ENCODE results near the gene LAMA4. TPM values are rescaled to one million over a fixed set of nuclear protein-coding genes. Genes with fewer than 3 reads are reported as not detected.
A peak's percentile ranks its signal among the peaks of the same experiment; 100 is the strongest.

Gene LAMA4
- total RNA-seq, 1 experiment from 2014 or later, result 9.4 TPM

GRCh38 chr6:112227992-112228391, 26.4 kb downstream of the LAMA4 start:
- no peaks in the 10 kb centered on the region for H4K20me1 ChIP-seq (ENCODE audit: low read length)
- no peaks in the 10 kb centered on the region for H3K36me3 ChIP-seq (ENCODE audit: low read depth, low read length)
- H3K4me2 ChIP-seq (ENCODE audit: low read length), result peak overlapping the region; percentile 21; the same call in 1 of the 2 replicates
- H3K9me3 ChIP-seq (ENCODE audit: low read length), result no peaks in the 10 kb centered on the region
- no peaks in the 10 kb centered on the region for H3K79me2 ChIP-seq (ENCODE audit: low read length)
- TF ChIP-seq, protein P1, sequence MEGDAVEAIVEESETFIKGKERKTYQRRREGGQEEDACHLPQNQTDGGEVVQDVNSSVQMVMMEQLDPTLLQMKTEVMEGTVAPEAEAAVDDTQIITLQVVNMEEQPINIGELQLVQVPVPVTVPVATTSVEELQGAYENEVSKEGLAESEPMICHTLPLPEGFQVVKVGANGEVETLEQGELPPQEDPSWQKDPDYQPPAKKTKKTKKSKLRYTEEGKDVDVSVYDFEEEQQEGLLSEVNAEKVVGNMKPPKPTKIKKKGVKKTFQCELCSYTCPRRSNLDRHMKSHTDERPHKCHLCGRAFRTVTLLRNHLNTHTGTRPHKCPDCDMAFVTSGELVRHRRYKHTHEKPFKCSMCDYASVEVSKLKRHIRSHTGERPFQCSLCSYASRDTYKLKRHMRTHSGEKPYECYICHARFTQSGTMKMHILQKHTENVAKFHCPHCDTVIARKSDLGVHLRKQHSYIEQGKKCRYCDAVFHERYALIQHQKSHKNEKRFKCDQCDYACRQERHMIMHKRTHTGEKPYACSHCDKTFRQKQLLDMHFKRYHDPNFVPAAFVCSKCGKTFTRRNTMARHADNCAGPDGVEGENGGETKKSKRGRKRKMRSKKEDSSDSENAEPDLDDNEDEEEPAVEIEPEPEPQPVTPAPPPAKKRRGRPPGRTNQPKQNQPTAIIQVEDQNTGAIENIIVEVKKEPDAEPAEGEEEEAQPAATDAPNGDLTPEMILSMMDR (conservative IDR thresholded peaks at IDR 0.05; ENCODE audit: low read depth, low read length), result no peak
- TF ChIP-seq EZH2phosphoT487 (IDR thresholded peaks at IDR 0.05; ENCODE audit: borderline replicate concordance, low read length) (no peak), EZH2 (IDR thresholded peaks at IDR 0.05; ENCODE audit: low read length, unreplicated experiment) (no peak)
- H3K4me1 ChIP-seq (ENCODE audit: insufficient read depth, low read length), result peaks cover 30% of the 10 kb centered on the region
- H2AFZ ChIP-seq (ENCODE audit: low read length), result no peak overlapping the region
- ChIA-PET CTCF (no interaction called here), POLR2A (ENCODE audit: unreplicated experiment) (no interaction called here)
- ATAC-seq, result no peak
- no peaks in the 10 kb centered on the region for H3K27me3 ChIP-seq (ENCODE audit: low read length)
- H3F3A ChIP-seq (ENCODE audit: low read length, unreplicated experiment), result no peaks in the 10 kb centered on the region
- intact Hi-C loops (cut with micrococcal nuclease), result no loop called here
- H3K27ac ChIP-seq (ENCODE audit: low read length), result peak overlapping the region; percentile 61
- DNase-seq, result no peak
- H3K9me2 ChIP-seq (replicated peaks; ENCODE audit: low read length), result no peaks in the 10 kb centered on the region
- H3K9ac ChIP-seq (ENCODE audit: low read length), result no peak overlapping the region
- no TSS peak for BruUV-seq (replicated peaks)
- H3K4me3 ChIP-seq (ENCODE audit: low read length), result no peak overlapping the region

GRCh38 chr6:112227411-112227810, 27.0 kb downstream of the LAMA4 start:
- Histone ChIP-seq H3K4me1 (ENCODE audit: insufficient read depth, low read length) (peaks cover 25% of the 10 kb centered on the region), H3K79me2 (ENCODE audit: low read length) (no peaks in the 10 kb centered on the region), H3K27ac (ENCODE audit: low read length) (peak overlapping the region; percentile 61), H3K9me2 (replicated peaks; ENCODE audit: low read length) (no peaks in the 10 kb centered on the region), H4K20me1 (ENCODE audit: low read length) (no peaks in the 10 kb centered on the region), H3K9me3 (ENCODE audit: low read length) (no peaks in the 10 kb centered on the region), H3F3A (ENCODE audit: low read length, unreplicated experiment) (no peaks in the 10 kb centered on the region), H3K36me3 (ENCODE audit: low read depth, low read length) (no peaks in the 10 kb centered on the region), H3K4me3 (ENCODE audit: low read length) (no peak overlapping the region), H2AFZ (ENCODE audit: low read length) (no peak overlapping the region), H3K27me3 (ENCODE audit: low read length) (no peaks in the 10 kb centered on the region), H3K9ac (ENCODE audit: low read length) (no peak overlapping the region), H3K4me2 (ENCODE audit: low read length) (peak overlapping the region; percentile 21)
- CTCF ChIA-PET, result no interaction called here
- intact Hi-C loops (cut with micrococcal nuclease), result no loop called here
- POLR2A ChIA-PET (ENCODE audit: unreplicated experiment), result no interaction called here
- ATAC-seq (peak; percentile 48), DNase-seq (peak; percentile 60)
- BruUV-seq (replicated peaks), result no TSS peak
- TF ChIP-seq, protein P1 (conservative IDR thresholded peaks at IDR 0.05; ENCODE audit: low read depth, low read length), result no peak
- TF ChIP-seq EZH2phosphoT487 (IDR thresholded peaks at IDR 0.05; ENCODE audit: borderline replicate concordance, low read length) (no peak), EZH2 (IDR thresholded peaks at IDR 0.05; ENCODE audit: low read length, unreplicated experiment) (no peak)

DNA sequence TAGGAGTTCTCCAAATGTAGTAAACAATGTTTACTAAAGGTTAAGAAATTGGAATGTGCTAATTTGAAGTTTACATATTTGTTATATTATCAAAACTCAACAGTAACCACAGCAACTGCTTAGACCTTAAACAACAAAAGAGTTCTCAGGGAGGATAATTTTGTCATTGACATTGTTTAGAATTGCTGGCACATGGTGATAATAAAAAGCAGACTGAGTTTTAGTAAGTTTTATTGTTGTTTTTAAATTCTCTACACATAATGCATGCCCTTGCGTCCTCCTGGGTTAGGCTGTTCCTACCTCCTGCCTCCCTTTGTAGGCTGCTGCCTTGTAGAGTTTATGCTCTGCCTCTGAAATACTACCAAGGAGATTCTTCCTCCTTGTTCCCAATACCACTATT, 28.7 kb downstream of the LAMA4 start:
- TF ChIP-seq EZH2 (IDR thresholded peaks at IDR 0.05; ENCODE audit: low read length, unreplicated experiment) (no peak), EZH2phosphoT487 (IDR thresholded peaks at IDR 0.05; ENCODE audit: borderline replicate concordance, low read length) (no peak)
- TF ChIP-seq, protein P1 (conservative IDR thresholded peaks at IDR 0.05; ENCODE audit: low read depth, low read length), result no peak
- DNase-seq, result no peak
- Histone ChIP-seq H3K4me1 (ENCODE audit: insufficient read depth, low read length) (peaks cover 10% of the 10 kb centered on the region), H3K27ac (ENCODE audit: low read length) (no peak overlapping the region), H3K27me3 (ENCODE audit: low read length) (no peaks in the 10 kb centered on the region), H3K9ac (ENCODE audit: low read length) (no peak overlapping the region), H2AFZ (ENCODE audit: low read length) (no peak overlapping the region), H3K4me2 (ENCODE audit: low read length) (no peak overlapping the region), H3K79me2 (ENCODE audit: low read length) (no peaks in the 10 kb centered on the region), H3K4me3 (ENCODE audit: low read length) (no peak overlapping the region), H3K9me3 (ENCODE audit: low read length) (no peaks in the 10 kb centered on the region), H3K36me3 (ENCODE audit: low read depth, low read length) (no peaks in the 10 kb centered on the region), H4K20me1 (ENCODE audit: low read length) (no peaks in the 10 kb centered on the region), H3K9me2 (replicated peaks; ENCODE audit: low read length) (no peaks in the 10 kb centered on the region), H3F3A (ENCODE audit: low read length, unreplicated experiment) (no peaks in the 10 kb centered on the region)
- no peak for ATAC-seq
- CTCF ChIA-PET, result no interaction called here
- intact Hi-C loops (cut with micrococcal nuclease), result no loop called here
- POLR2A ChIA-PET (ENCODE audit: unreplicated experiment), result no interaction called here
- BruUV-seq (replicated peaks), result no TSS peak
